H1 (cell line): Measurements from ENCODE around the gene CHST11. TPM values are rescaled to one million over a fixed set of nuclear protein-coding genes. Genes with fewer than 3 reads are reported as not detected.

Source experiments
- CTCF ChIA-PET: fragments of 300-600 bp; sonication (Branson Sonifier 250); formaldehyde crosslinking; loops from one replicate; lab custom pipeline; 2021; ENCODE audit not compliant: partially characterized antibody; lab: Charles Lee
- POLR2A ChIA-PET: fragments of 300-600 bp; sonication (Branson Sonifier 250); formaldehyde crosslinking; loops from one replicate; lab custom pipeline; 2021; ENCODE audit warnings: inconsistent platforms; ENCODE audit not compliant: partially characterized antibody; lab: Charles Lee
- DNase-seq, 2 experiments: peaks; one replicate each; pipeline versions ENCODE4 v3.0.0 to v3.0.0-alpha.2; 2010 to 2022; ENCODE audit warnings: low spot score in 2 of 2, low read depth in 1 of 2, mixed read lengths in 1 of 2
- FAIRE-seq: peaks from 2 replicates; lab custom pipeline; 2011; peaks lifted over from hg19 to GRCh38; lab: Jason Lieb, UNC
- H2AFZ ChIP-seq: 2 replicates; pipeline ENCODE4 v1.8.1; 2012; ENCODE audit warnings: low read length, inconsistent platforms
- H2AK5ac ChIP-seq: 2 replicates; pipeline ENCODE4 v1.6.1; 2013; ENCODE audit warnings: low read depth, low read length
- H2BK120ac ChIP-seq: replicated peaks from 2 replicates; pipeline ENCODE3; 2013; ENCODE audit warnings: low read depth, low read length, inconsistent platforms
- H2BK12ac ChIP-seq: 2 replicates; pipeline ENCODE4 v1.6.1; 2013; ENCODE audit warnings: low read depth, low read length
- H2BK15ac ChIP-seq: 2 replicates; pipeline ENCODE4 v1.6.1; 2013; ENCODE audit warnings: low read length
- H2BK20ac ChIP-seq: 2 replicates; pipeline ENCODE4 v1.6.1; 2013; ENCODE audit warnings: low read length
- H2BK5ac ChIP-seq: 2 replicates; pipeline ENCODE4 v1.6.1; 2013; ENCODE audit warnings: low read depth, low read length
- H3K14ac ChIP-seq: 2 replicates; pipeline ENCODE4 v1.6.1; 2013; ENCODE audit warnings: inconsistent platforms; ENCODE audit not compliant: insufficient read length
- H3K18ac ChIP-seq: 2 replicates; pipeline ENCODE4 v1.6.1; 2013; ENCODE audit warnings: low read length; ENCODE audit errors: extremely low read depth
- H3K23ac ChIP-seq: 2 replicates; pipeline ENCODE4 v1.6.1; 2013; ENCODE audit warnings: inconsistent platforms; ENCODE audit not compliant: insufficient read length
- H3K23me2 ChIP-seq: 2 replicates; pipeline ENCODE4 v1.6.1; 2013; ENCODE audit warnings: low read depth, low read length
- H3K27ac ChIP-seq: 2 replicates; pipeline ENCODE4 v1.6.1; 2011; ENCODE audit warnings: low read depth, low read length, inconsistent platforms
- H3K27me3 ChIP-seq, 4 experiments: replicated peaks in 1 of 4; 1 replicate in 1 of 4; 2 replicates in 3 of 4; pipeline versions ENCODE4 v1.6.1 to v1.8.1; 2011 to 2013; ENCODE audit warnings: low read length in 3 of 4, mild to moderate bottlenecking in 3 of 4, inconsistent platforms in 2 of 4, mixed read lengths in 2 of 4, moderate library complexity in 1 of 4; ENCODE audit not compliant: control insufficient read depth in 3 of 4, insufficient read depth in 3 of 4; ENCODE audit errors: extremely low read depth in 1 of 4
- H3K36me3 ChIP-seq, 4 experiments: 2 replicates each; pipeline versions ENCODE4 v1.6.1 to v1.8.1; 2011 to 2013; ENCODE audit warnings: mild to moderate bottlenecking in 4 of 4, low read length in 3 of 4, moderate library complexity in 2 of 4, control low read depth in 1 of 4, inconsistent platforms in 1 of 4; ENCODE audit not compliant: insufficient read depth in 4 of 4, control insufficient read depth in 2 of 4
- H3K4ac ChIP-seq: replicated peaks from 2 replicates; pipeline ENCODE3; 2013; ENCODE audit warnings: low read length, low read depth, mixed read lengths, inconsistent platforms; ENCODE audit not compliant: insufficient read length
- H3K4me1 ChIP-seq, 4 experiments: replicated peaks in 1 of 4; 1 replicate in 1 of 4; 2 replicates in 3 of 4; pipeline versions ENCODE4 v1.6.1 to v1.8.1; 2011 to 2013; ENCODE audit warnings: low read length in 3 of 4, inconsistent platforms in 2 of 4, mixed read lengths in 1 of 4; ENCODE audit not compliant: insufficient read depth in 4 of 4, control insufficient read depth in 3 of 4
- H3K4me2 ChIP-seq, 2 experiments: 2 replicates each; pipeline versions ENCODE4 v1.6.1 to v1.8.1; 2011 to 2013; ENCODE audit warnings: low read depth in 2 of 2, low read length in 2 of 2, control low read depth in 1 of 2, inconsistent platforms in 1 of 2, mild to moderate bottlenecking in 1 of 2; ENCODE audit not compliant: insufficient read depth in 1 of 2
- H3K4me3 ChIP-seq, 4 experiments: fragments of 200-600, 300-600 bp in 1 of 4; sonication (generic), shearing (Covaris generic), sonication (Bioruptor Twin) in 1 of 4; 2 replicates each; pipeline versions ENCODE4 v1.5.1 to v1.8.1; 2011 to 2016; ENCODE audit warnings: low read length in 4 of 4, low read depth in 3 of 4, control low read depth in 2 of 4, inconsistent platforms in 2 of 4, mild to moderate bottlenecking in 2 of 4, mixed read lengths in 1 of 4, moderate library complexity in 1 of 4; ENCODE audit not compliant: insufficient read depth in 2 of 4; ENCODE audit errors: extremely low read depth in 1 of 4
- H3K56ac ChIP-seq: replicated peaks from 2 replicates; pipeline ENCODE3; 2013; ENCODE audit warnings: low read depth, mild to moderate bottlenecking, mixed read lengths, low read length, inconsistent platforms; ENCODE audit not compliant: insufficient read length
- H3K79me1 ChIP-seq: 2 replicates; pipeline ENCODE4 v1.6.1; 2013; ENCODE audit warnings: low read depth, low read length, control low read depth
- H3K79me2 ChIP-seq, 2 experiments: 2 replicates each; pipeline versions ENCODE4 v1.6.1 to v1.8.1; 2012 to 2013; ENCODE audit warnings: low read length in 2 of 2, mild to moderate bottlenecking in 2 of 2, inconsistent platforms in 1 of 2; ENCODE audit not compliant: insufficient read depth in 2 of 2, control insufficient read depth in 1 of 2
- H3K9ac ChIP-seq, 4 experiments: replicated peaks in 1 of 4; 1 replicate in 1 of 4; 2 replicates in 3 of 4; pipeline versions ENCODE4 v1.6.1 to v1.8.1; 2011 to 2013; ENCODE audit warnings: low read depth in 3 of 4, low read length in 3 of 4, control low read depth in 2 of 4, mild to moderate bottlenecking in 2 of 4, moderate library complexity in 2 of 4, inconsistent platforms in 1 of 4; ENCODE audit errors: extremely low read depth in 1 of 4
- H3K9me3 ChIP-seq, 2 experiments: 2 replicates each; pipeline versions ENCODE4 v1.6.1 to v1.8.1; 2012 to 2013; ENCODE audit warnings: mild to moderate bottlenecking in 2 of 2, moderate library complexity in 2 of 2, control low read depth in 1 of 2, inconsistent platforms in 1 of 2, low read depth in 1 of 2, low read length in 1 of 2, mixed read lengths in 1 of 2; ENCODE audit not compliant: insufficient read depth in 2 of 2
- H4K20me1 ChIP-seq, 2 experiments: replicated peaks in 1 of 2; 2 replicates each; pipeline versions ENCODE3 to v1.8.1; 2011 to 2013; ENCODE audit warnings: inconsistent platforms in 2 of 2, low read length in 2 of 2, mild to moderate bottlenecking in 1 of 2; ENCODE audit not compliant: insufficient read depth in 2 of 2, control insufficient read depth in 1 of 2
- H4K5ac ChIP-seq: 2 replicates; pipeline ENCODE4 v1.6.1; 2013; ENCODE audit warnings: low read length, low read depth, mixed read lengths, inconsistent platforms; ENCODE audit not compliant: insufficient read length
- H4K8ac ChIP-seq: 2 replicates; pipeline ENCODE4 v1.8.0; 2013; ENCODE audit warnings: mild to moderate bottlenecking, moderate library complexity, low read length, inconsistent platforms; ENCODE audit not compliant: insufficient read depth; ENCODE audit errors: extremely low read depth
- H4K91ac ChIP-seq: replicated peaks from 2 replicates; pipeline ENCODE3; 2013; ENCODE audit warnings: low read length, mixed read lengths, inconsistent platforms; ENCODE audit not compliant: insufficient read length
- ATF2 ChIP-seq: IDR thresholded peaks from 2 replicates; pipeline ENCODE4 v1.6.1; 2012; ENCODE audit warnings: low read length, inconsistent platforms
- GABPA ChIP-seq: IDR thresholded peaks from 2 replicates; pipeline ENCODE4 v1.6.1; 2011; ENCODE audit warnings: mild to moderate bottlenecking, low read length, moderate library complexity, borderline replicate concordance; ENCODE audit not compliant: insufficient read depth
- MAFK ChIP-seq: IDR thresholded peaks from 2 replicates; pipeline ENCODE4 v1.6.1; 2012; ENCODE audit warnings: low read depth, mild to moderate bottlenecking, improper control_type of control experiment, low read length
- POLR2AphosphoS5 ChIP-seq: IDR thresholded peaks from 2 replicates; pipeline ENCODE4 v1.6.1; 2011; ENCODE audit warnings: low read depth, low read length
- RBBP5 ChIP-seq: IDR thresholded peaks from 2 replicates; pipeline ENCODE4 v1.7.1; 2012; ENCODE audit warnings: low read depth, mild to moderate bottlenecking, inconsistent platforms, low read length, moderate library complexity, borderline replicate concordance
- RFX5 ChIP-seq: IDR thresholded peaks from 2 replicates; pipeline ENCODE4 v1.6.1; 2011; ENCODE audit warnings: low read depth, low read length, improper control_type of control experiment, borderline replicate concordance
- TBP ChIP-seq: IDR thresholded peaks from 2 replicates; pipeline ENCODE4 v1.6.1; 2011; ENCODE audit warnings: low read depth, low read length, improper control_type of control experiment
- YY1 ChIP-seq: IDR thresholded peaks from 2 replicates; pipeline ENCODE4 v1.6.1; 2011; ENCODE audit warnings: low read depth, mild to moderate bottlenecking, low read length
- WGBS, 2 experiments: shearing (Covaris generic) in 1 of 2; methylation state at CpG; one replicate each; pipeline versions ENCODE4 v1.1.6 to v1.1.7; 2013 to 2015; ENCODE audit warnings: low lambda C conversion rate in 2 of 2, mixed read lengths in 2 of 2, inconsistent platforms in 1 of 2, low coverage in 1 of 2, missing lambda C conversion rate in 1 of 2; ENCODE audit not compliant: insufficient replicate concordance in 2 of 2, insufficient coverage in 1 of 2, insufficient read length in 1 of 2; ENCODE audit errors: extremely low coverage in 1 of 2, missing lambda C conversion rate in 1 of 2; 5-methylcytosine and 5-hydroxymethylcytosine counted together
- polyA plus RNA-seq, 7 experiments: library from polyadenylated mRNA; depleted of rRNA in 3 of 7; stranded (reverse) in 5 of 7; unstranded in 2 of 7; fragments of >200 nt in 5 of 7; fragments of 200-250 nt in 2 of 7; gene quantifications; 1 replicate in 5 of 7; 2 replicates in 1 of 7; 4 replicates in 1 of 7; pipeline versions ENCODE4 v1.2.1 to v1.2.3, GENCODE V29; 2011 to 2013; ENCODE audit warnings: missing spikeins in 2 of 7, mixed read lengths in 2 of 7
- total RNA-seq: library from RNA; stranded (reverse); fragmentation: NEBNext Ultra II Directional; extraction: Animal tissue kit (Norgen Biotek cat#: 25700); gene quantifications from 2 replicates; pipeline ENCODE4 v1.2.1, GENCODE V29; 2021

The CHST11 gene
- total and polyA plus RNA-seq, 2 of the 8 experiments (the other 6 are each of a cell fraction or from before 2014, with no cell fraction given): 14.4 to 20.8 TPM

- H4K5ac ChIP-seq: no peak overlapping the region
- no peak overlapping the region for H2AFZ ChIP-seq
- no peak overlapping the region for H2BK5ac ChIP-seq
- no peak for DNase-seq
- H2AK5ac ChIP-seq: no peak overlapping the region
- no peak overlapping the region for H2BK120ac ChIP-seq
- H3K27me3 ChIP-seq: 0 out of 7 replicates have a peak, but pooled peaks cover 0 to 2% (median under 1%) of the 10 kb centered on the region in 4 experiments
- no peaks in the 10 kb centered on the region for H3K23me2 ChIP-seq
- H3K27ac ChIP-seq: no peak overlapping the region
- H3K36me3 ChIP-seq: no peaks in the 10 kb centered on the region
- no peaks in the 10 kb centered on the region for H3K79me2 ChIP-seq
- no peak overlapping the region for H4K8ac ChIP-seq
- no peak for TF ChIP-seq GABPA
- no peak for TF ChIP-seq TBP
- TF ChIP-seq RBBP5: no peak
- no peak for TF ChIP-seq YY1
- TF ChIP-seq RFX5: no peak
- TF ChIP-seq POLR2AphosphoS5: no peak
- no peak for TF ChIP-seq ATF2
- no peak for TF ChIP-seq MAFK
- H3K18ac ChIP-seq: no peak overlapping the region
- H3K9me3 ChIP-seq: no peaks in the 10 kb centered on the region
- no peak overlapping the region for H3K14ac ChIP-seq
- ChIA-PET POLR2A (interaction anchor here (1.3 to 1.5 kb wide), 2 partner anchors 9 to 25 kb away, joined by 4 read pairs; no protein-coding TSS in a partner anchor), CTCF (interaction anchor here (0.8 to 2.4 kb wide), 3 partner anchors 53 to 499 kb away, joined by 3 to 7 read pairs (median 3); no protein-coding TSS in a partner anchor)
- FAIRE-seq: no peak
- H3K23ac ChIP-seq: no peak overlapping the region
- H3K4me3 ChIP-seq: no peak overlapping the region
- no peak overlapping the region for H2BK12ac ChIP-seq
- H3K4ac ChIP-seq: no peak overlapping the region
- no peaks in the 10 kb centered on the region for H3K4me1 ChIP-seq
- no peak overlapping the region for H3K9ac ChIP-seq
- no peaks in the 10 kb centered on the region for H3K79me1 ChIP-seq
- no peak overlapping the region for H2BK20ac ChIP-seq
- 68% methylated on average over 4 of the region's 4 CpGs; no CpG with 5 or more reads in 1 of the 2 experiments for WGBS, 2 experiments
- no peak overlapping the region for H3K56ac ChIP-seq
- no peak overlapping the region for H3K4me2 ChIP-seq
- H2BK15ac ChIP-seq: no peak overlapping the region
- H4K20me1 ChIP-seq: no peaks in the 10 kb centered on the region
- H4K91ac ChIP-seq: no peak overlapping the region
These were observed 21.6 kb upstream of the CHST11 start for GRCh38 chr12:104435175-104435574.
